Uterus (tissue), 2 donors: ENCODE measurements around the gene ZNF518A.

Source experiments
- POLR2A ChIP-seq, 2 donors: fragments of 450-650 bp; IDR thresholded peaks; one replicate each; pipeline ENCODE4 v1.6.1; 2016; ENCODE audit warnings: antibody characterized with exemption in 2 of 2, mild to moderate bottlenecking in 1 of 2, moderate library complexity in 1 of 2
- TF ChIP-seq, protein P1 (sequence below), 4 experiments: fragments of 200-600 bp in 2 of 4; fragments of 450-650 bp in 2 of 4; sonication (generic) in 2 of 4; IDR thresholded peaks; one replicate each; pipeline ENCODE4 v1.5.1; 2016 to 2019; ENCODE audit warnings: antibody characterized with exemption in 4 of 4, mild to moderate bottlenecking in 2 of 4, moderate library complexity in 1 of 4

DNA sequence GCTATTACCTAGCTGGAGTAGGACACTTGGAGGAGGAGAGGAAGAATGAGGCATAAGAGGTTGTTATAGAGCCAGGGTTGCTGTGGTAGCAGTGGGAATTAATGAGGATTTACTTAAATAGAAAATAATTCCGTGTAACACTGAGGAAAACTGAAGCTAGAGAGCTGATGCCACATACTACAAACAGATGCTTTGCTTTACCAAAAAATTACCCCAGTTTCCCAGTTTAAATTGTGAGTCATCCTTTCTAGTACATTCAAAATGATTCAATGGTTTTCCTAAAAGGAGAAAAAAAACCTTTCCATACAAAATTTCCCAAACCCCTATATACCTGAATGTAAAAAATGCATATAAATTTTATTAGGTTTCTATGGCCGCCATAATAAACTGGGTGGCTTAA lies 58.3 kb downstream of the ZNF518A start:
- TF ChIP-seq POLR2A (IDR thresholded peaks at IDR 0.05): no peak
- TF ChIP-seq, protein P1, sequence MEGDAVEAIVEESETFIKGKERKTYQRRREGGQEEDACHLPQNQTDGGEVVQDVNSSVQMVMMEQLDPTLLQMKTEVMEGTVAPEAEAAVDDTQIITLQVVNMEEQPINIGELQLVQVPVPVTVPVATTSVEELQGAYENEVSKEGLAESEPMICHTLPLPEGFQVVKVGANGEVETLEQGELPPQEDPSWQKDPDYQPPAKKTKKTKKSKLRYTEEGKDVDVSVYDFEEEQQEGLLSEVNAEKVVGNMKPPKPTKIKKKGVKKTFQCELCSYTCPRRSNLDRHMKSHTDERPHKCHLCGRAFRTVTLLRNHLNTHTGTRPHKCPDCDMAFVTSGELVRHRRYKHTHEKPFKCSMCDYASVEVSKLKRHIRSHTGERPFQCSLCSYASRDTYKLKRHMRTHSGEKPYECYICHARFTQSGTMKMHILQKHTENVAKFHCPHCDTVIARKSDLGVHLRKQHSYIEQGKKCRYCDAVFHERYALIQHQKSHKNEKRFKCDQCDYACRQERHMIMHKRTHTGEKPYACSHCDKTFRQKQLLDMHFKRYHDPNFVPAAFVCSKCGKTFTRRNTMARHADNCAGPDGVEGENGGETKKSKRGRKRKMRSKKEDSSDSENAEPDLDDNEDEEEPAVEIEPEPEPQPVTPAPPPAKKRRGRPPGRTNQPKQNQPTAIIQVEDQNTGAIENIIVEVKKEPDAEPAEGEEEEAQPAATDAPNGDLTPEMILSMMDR (IDR thresholded peaks at IDR 0.05): no peak
